T-helper 1 cell (primary cell): ENCODE results near the gene TRIM46.

Source experiments
- DNase-seq, 5 donors: peaks; one replicate each; pipeline ENCODE4 v3.0.0-alpha.2; 2012 to 2020

The TRIM46 gene

GRCh38 chr1:155171836-155172731, 1.6 kb upstream of the TRIM46 start:
- no peak for DNase-seq

GRCh38 chr1:155172732-155173477, 744 bp upstream of the TRIM46 start, which contains the start of gene KRTCAP2:
Gene KRTCAP2, minus strand, starts transcription at chr1:155173304. Its CDS starts 80 bp downstream, at chr1:155173224.
- peak; percentile 87 to 96 (median 92) for DNase-seq

GRCh38 chr1:155174324-155175280, 953 bp downstream of the TRIM46 start:
- peak in 4 of 5 donors; percentile 39 to 74 (median 46) for DNase-seq

- no peak for DNase-seq
These were observed 1.8 kb downstream of the TRIM46 start for GRCh38 chr1:155175281-155175926.

GRCh38 chr1:155175927-155176371, 2.3 kb downstream of the TRIM46 start:
- peak in 1 of 5 donors; percentile 51 for DNase-seq

- peak; percentile 61 to 84 (median 77) for DNase-seq
These were observed 3.0 kb downstream of the TRIM46 start for GRCh38 chr1:155176544-155177071.

GRCh38 chr1:155177192-155177917, 3.7 kb downstream of the TRIM46 start:
- DNase-seq, result no peak

- DNase-seq, result no peak
These were observed 4.3 kb downstream of the TRIM46 start for GRCh38 chr1:155177918-155178281.

GRCh38 chr1:155178441-155179111, 4.9 kb downstream of the TRIM46 start:
- no peak for DNase-seq

- no peak for DNase-seq
These were observed 5.7 kb downstream of the TRIM46 start for GRCh38 chr1:155179112-155180031.

GRCh38 chr1:155181371-155182051, 7.9 kb downstream of the TRIM46 start:
- DNase-seq, result no peak

- DNase-seq, result no peak
These were observed 8.5 kb downstream of the TRIM46 start for GRCh38 chr1:155182052-155182550.

GRCh38 chr1:155183775-155184221, 10.1 kb downstream of the TRIM46 start:
- no peak for DNase-seq

- DNase-seq, result no peak
These were observed 10.7 kb downstream of the TRIM46 start for GRCh38 chr1:155184351-155184811.

- no peak for DNase-seq
These were observed 11.5 kb downstream of the TRIM46 start for GRCh38 chr1:155184835-155185782.

GRCh38 chr1:155185783-155186066, 12.1 kb downstream of the TRIM46 start:
- no peak for DNase-seq
